PFSK-1 (cell line): Measurements from ENCODE around the gene RBM24.

ENCODE experiments used
- POLR2AphosphoS5 ChIP-seq: IDR thresholded peaks from 2 replicates; pipeline ENCODE4 v1.6.1; 2012; ENCODE audit warnings: low read depth, mild to moderate bottlenecking, control low read depth, low read length, moderate library complexity
- TAF1 ChIP-seq: IDR thresholded peaks from 2 replicates; pipeline ENCODE4 v1.6.1; 2012; ENCODE audit warnings: low read length, control low read depth, borderline replicate concordance; ENCODE audit not compliant: insufficient read depth

DNA sequence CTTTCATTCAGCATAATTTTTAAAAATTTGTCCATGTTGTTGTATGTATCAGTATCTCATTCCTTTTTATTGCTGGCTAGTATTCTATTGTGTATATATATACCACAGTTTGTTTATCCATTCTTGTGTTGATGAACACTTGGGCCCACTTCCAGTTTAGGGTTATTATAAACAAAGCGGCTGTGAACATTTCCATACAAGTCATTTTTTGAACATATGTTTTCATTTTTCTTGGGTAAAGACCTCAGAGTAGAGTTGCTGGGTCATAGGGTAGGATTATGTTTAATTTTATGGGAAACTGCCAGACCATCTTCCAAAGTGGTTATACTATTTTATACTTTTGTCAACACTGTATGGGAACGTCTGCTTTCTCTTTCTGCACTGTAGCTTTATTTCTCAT, 55.3 kb downstream of the RBM24 start:
- TF ChIP-seq TAF1 (no peak), POLR2AphosphoS5 (no peak)
